ENCODE data around the gene CLEC16A.
A peak's percentile ranks its signal among the peaks of the same experiment; 100 is the strongest.

CLEC16A gene

GRCh38 chr16:11224096-11224893, 279.9 kb downstream of the CLEC16A start:
- TF ChIP-seq CTCF (conservative IDR thresholded peaks at IDR 0.05) = no peak
- H3K27ac ChIP-seq = peak overlapping the region; percentile 43

- TF ChIP-seq CTCF (conservative IDR thresholded peaks at IDR 0.05) = no peak
These were observed 280.7 kb downstream of the CLEC16A start for GRCh38 chr16:11224894-11225676.

GRCh38 chr16:11225677-11226549, 281.5 kb downstream of the CLEC16A start:
- no peak overlapping the region; the same call in 1 of the 2 replicates for H3K27ac ChIP-seq

More at GRCh38 chr16:11224894-11225676, 280.7 kb downstream of the CLEC16A start:
- peak overlapping the region; percentile 43 for H3K27ac ChIP-seq

GRCh38 chr16:11229432-11229831, 285.1 kb downstream of the CLEC16A start:
- H3K27ac ChIP-seq = peak overlapping the region; percentile 66
- no peak for TF ChIP-seq CTCF (conservative IDR thresholded peaks at IDR 0.05)

More at GRCh38 chr16:11225677-11226549, 281.5 kb downstream of the CLEC16A start:
- TF ChIP-seq CTCF (conservative IDR thresholded peaks at IDR 0.05) = no peak

- no peak for TF ChIP-seq CTCF (conservative IDR thresholded peaks at IDR 0.05)
- H3K27ac ChIP-seq = peak overlapping the region; percentile 66
These were observed 285.5 kb downstream of the CLEC16A start for GRCh38 chr16:11229906-11230305.

- no peak for TF ChIP-seq CTCF (conservative IDR thresholded peaks at IDR 0.05)
- peak overlapping the region; percentile 66 for H3K27ac ChIP-seq
These were observed 287.1 kb downstream of the CLEC16A start for GRCh38 chr16:11231367-11231970.
